ENCODE data around the gene RDH12. TPM values are rescaled to one million over a fixed set of nuclear protein-coding genes. Genes with fewer than 3 reads are reported as not detected.

The RDH12 gene
- total RNA-seq, 1 experiment from 2014 or later = 0.38 TPM

- no peak overlapping the region for H3K27ac Mint-ChIP-seq (ENCODE audit: unreplicated experiment)
- H3K4me1 Mint-ChIP-seq (ENCODE audit: low read depth, unreplicated experiment) = peaks cover 15% of the 10 kb centered on the region
- H3K36me3 Mint-ChIP-seq (ENCODE audit: insufficient read depth, unreplicated experiment) = no peaks in the 10 kb centered on the region
- CTCF ChIA-PET = no interaction called here
- no peak for DNase-seq
- H3K9me3 Mint-ChIP-seq (ENCODE audit: low read depth, unreplicated experiment) = no peaks in the 10 kb centered on the region
- TF ChIP-seq, protein P1, sequence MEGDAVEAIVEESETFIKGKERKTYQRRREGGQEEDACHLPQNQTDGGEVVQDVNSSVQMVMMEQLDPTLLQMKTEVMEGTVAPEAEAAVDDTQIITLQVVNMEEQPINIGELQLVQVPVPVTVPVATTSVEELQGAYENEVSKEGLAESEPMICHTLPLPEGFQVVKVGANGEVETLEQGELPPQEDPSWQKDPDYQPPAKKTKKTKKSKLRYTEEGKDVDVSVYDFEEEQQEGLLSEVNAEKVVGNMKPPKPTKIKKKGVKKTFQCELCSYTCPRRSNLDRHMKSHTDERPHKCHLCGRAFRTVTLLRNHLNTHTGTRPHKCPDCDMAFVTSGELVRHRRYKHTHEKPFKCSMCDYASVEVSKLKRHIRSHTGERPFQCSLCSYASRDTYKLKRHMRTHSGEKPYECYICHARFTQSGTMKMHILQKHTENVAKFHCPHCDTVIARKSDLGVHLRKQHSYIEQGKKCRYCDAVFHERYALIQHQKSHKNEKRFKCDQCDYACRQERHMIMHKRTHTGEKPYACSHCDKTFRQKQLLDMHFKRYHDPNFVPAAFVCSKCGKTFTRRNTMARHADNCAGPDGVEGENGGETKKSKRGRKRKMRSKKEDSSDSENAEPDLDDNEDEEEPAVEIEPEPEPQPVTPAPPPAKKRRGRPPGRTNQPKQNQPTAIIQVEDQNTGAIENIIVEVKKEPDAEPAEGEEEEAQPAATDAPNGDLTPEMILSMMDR (IDR thresholded peaks at IDR 0.05; ENCODE audit: unreplicated experiment) = no peak
- H3K27me3 Mint-ChIP-seq (ENCODE audit: unreplicated experiment) = no peaks in the 10 kb centered on the region
- intact Hi-C loops (cut with micrococcal nuclease; ENCODE audit: unreplicated experiment) = no loop called here
- no TSS peak for BruUV-seq (replicated peaks)
- no peak overlapping the region for H3K4me3 Mint-ChIP-seq (ENCODE audit: low read depth, unreplicated experiment)
Measured at GRCh38 chr14:67728258-67728657, 26.6 kb downstream of the RDH12 start.

DNA sequence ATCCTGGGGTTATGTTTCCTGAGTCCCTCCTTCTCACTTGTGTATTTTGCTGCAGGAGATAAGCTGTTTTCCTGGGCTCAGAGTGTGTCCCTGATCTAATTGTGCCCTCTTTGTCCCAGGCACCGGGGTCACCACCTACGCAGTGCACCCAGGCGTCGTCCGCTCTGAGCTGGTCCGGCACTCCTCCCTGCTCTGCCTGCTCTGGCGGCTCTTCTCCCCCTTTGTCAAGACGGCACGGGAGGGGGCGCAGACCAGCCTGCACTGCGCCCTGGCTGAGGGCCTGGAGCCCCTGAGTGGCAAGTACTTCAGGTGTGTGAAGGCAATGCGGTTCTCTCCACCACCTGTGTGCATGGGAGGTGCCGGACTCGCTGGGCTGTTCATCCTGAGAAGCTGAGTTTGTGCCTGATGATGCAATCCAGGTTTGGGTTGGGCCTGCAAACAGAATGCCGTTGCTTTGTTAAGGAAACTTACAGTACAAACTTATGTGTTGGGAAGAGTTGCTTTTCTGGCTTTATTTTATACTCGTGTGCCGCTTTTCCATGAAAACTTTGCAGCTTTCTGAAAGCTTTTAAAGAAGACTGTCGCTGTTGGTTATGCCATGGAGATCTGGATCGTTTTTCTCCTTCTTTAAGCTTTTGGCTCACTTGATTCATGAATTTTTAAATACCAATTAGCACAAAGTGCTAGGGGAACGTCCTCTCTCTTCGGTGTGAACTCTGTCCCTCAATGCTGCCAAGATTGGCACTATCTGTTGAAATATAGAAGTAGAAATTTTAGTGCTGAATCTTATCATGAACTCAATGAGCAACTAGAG is 27.6 kb downstream of the RDH12 start:
- peak; percentile 47 for DNase-seq
- CTCF ChIA-PET = interaction anchor here (0.6 to 1.2 kb wide), 4 partner anchors 8 to 1000 kb away, joined by 3 to 4 read pairs (median 3); no protein-coding TSS in a partner anchor
- peak overlapping the region; percentile 40 for H3K27ac Mint-ChIP-seq (ENCODE audit: unreplicated experiment)

GRCh38 chr14:67733616-67734015 is 31.9 kb downstream of the RDH12 start:
- intact Hi-C loops (cut with micrococcal nuclease; ENCODE audit: unreplicated experiment) = no loop called here
- no peak for DNase-seq
- TF ChIP-seq, protein P1 (IDR thresholded peaks at IDR 0.05; ENCODE audit: unreplicated experiment) = no peak
- CTCF ChIA-PET = no interaction called here
- no peak overlapping the region for H3K27ac Mint-ChIP-seq (ENCODE audit: unreplicated experiment)
- H3K4me1 Mint-ChIP-seq (ENCODE audit: low read depth, unreplicated experiment) = peaks cover 31% of the 10 kb centered on the region
- no peaks in the 10 kb centered on the region for H3K9me3 Mint-ChIP-seq (ENCODE audit: low read depth, unreplicated experiment)
- BruUV-seq (replicated peaks) = no TSS peak
- no peak overlapping the region for H3K4me3 Mint-ChIP-seq (ENCODE audit: low read depth, unreplicated experiment)
- peaks cover under 1% of the 10 kb centered on the region for H3K36me3 Mint-ChIP-seq (ENCODE audit: insufficient read depth, unreplicated experiment)
- no peaks in the 10 kb centered on the region for H3K27me3 Mint-ChIP-seq (ENCODE audit: unreplicated experiment)

More for the DNA sequence above, 27.6 kb downstream of the RDH12 start:
- Mint-ChIP-seq H3K36me3 (ENCODE audit: insufficient read depth, unreplicated experiment) (no peaks in the 10 kb centered on the region), H3K27me3 (ENCODE audit: unreplicated experiment) (no peaks in the 10 kb centered on the region), H3K4me1 (ENCODE audit: low read depth, unreplicated experiment) (peaks cover 15% of the 10 kb centered on the region), H3K9me3 (ENCODE audit: low read depth, unreplicated experiment) (no peaks in the 10 kb centered on the region), H3K4me3 (ENCODE audit: low read depth, unreplicated experiment) (peak overlapping the region; percentile 63)
- BruUV-seq (replicated peaks) = no TSS peak
- TF ChIP-seq, protein P1 (IDR thresholded peaks at IDR 0.05; ENCODE audit: unreplicated experiment) = no peak
- intact Hi-C loops (cut with micrococcal nuclease; ENCODE audit: unreplicated experiment) = no loop called here

DNA sequence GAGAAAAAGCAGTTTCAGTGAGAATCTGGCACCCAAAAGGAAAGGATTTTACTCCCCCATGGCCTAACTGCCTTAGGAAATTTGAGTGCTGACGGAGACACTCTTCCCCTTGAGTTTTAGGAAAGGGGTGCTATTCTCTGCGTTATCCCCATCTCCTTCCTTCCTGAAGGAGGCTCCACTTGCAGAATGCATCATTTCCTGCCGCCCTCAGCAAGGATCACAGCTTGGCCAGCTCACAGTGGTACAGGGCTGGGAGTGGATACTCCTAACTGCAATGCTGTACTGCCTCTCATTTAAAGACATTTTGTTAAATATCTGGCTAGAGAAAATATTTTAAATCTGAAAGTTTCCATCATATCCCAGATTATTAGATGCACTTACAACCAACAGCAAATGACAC is 33.0 kb downstream of the RDH12 start:
- no peak for DNase-seq
- H3K36me3 Mint-ChIP-seq (ENCODE audit: insufficient read depth, unreplicated experiment) = peaks cover 6% of the 10 kb centered on the region
- no peak overlapping the region for H3K4me3 Mint-ChIP-seq (ENCODE audit: low read depth, unreplicated experiment)
- H3K27ac Mint-ChIP-seq (ENCODE audit: unreplicated experiment) = no peak overlapping the region
- intact Hi-C loops (cut with micrococcal nuclease; ENCODE audit: unreplicated experiment) = no loop called here
- H3K27me3 Mint-ChIP-seq (ENCODE audit: unreplicated experiment) = no peaks in the 10 kb centered on the region
- H3K4me1 Mint-ChIP-seq (ENCODE audit: low read depth, unreplicated experiment) = peaks cover 31% of the 10 kb centered on the region
- BruUV-seq (replicated peaks) = no TSS peak
- H3K9me3 Mint-ChIP-seq (ENCODE audit: low read depth, unreplicated experiment) = no peaks in the 10 kb centered on the region
- CTCF ChIA-PET = no interaction called here
- TF ChIP-seq, protein P1 (IDR thresholded peaks at IDR 0.05; ENCODE audit: unreplicated experiment) = no peak

Measured in Calu3 (cell line).